ENCODE results near the gene F2RL3.

- no peak for TF ChIP-seq CTCF (IDR thresholded peaks at IDR 0.05)
- no peak for TF ChIP-seq ZFX (IDR thresholded peaks at IDR 0.05; ENCODE audit: borderline replicate concordance)
Observed at GRCh38 chr19:16871871-16872270, 16.9 kb upstream of the F2RL3 start.

Measured in 22Rv1 (cell line).